ENCODE measurements around the gene TPGS1.

TPGS1 gene

DNA sequence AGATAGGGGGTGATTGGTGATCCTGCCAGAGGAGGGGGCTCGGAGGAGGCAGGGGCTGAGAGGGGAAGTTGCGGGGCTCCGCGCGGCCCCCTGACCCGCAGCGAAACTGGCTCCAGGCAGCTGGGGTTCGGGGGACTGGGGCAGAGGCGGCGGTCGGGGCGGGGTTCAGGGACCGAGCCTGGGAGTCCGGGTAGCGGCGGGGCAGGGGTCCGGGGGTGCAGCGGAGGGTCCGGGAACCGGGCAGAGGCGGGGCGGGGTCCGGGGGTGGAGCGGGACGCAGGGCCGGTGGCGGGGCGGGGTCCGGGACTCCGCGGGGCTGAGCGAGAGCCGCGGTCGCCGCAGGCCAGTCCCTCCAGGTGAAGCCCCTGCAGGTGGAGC is 9.8 kb upstream of the TPGS1 start:
- Histone ChIP-seq H3K36me3 (ENCODE audit: insufficient read depth, low read length) (no peaks in the 10 kb centered on the region), H3K79me2 (ENCODE audit: control insufficient read depth, insufficient read depth, low read length, unreplicated experiment) (no peaks in the 10 kb centered on the region), H2AFZ (ENCODE audit: low read length, unreplicated experiment) (no peak overlapping the region), H3K27me3 (ENCODE audit: insufficient read depth, low read length) (peaks cover 13% of the 10 kb centered on the region; the same call in 1 of the 2 replicates), H3K4me3 (ENCODE audit: low read depth, low read length) (no peak overlapping the region), H3K27ac (ENCODE audit: low read depth, low read length) (no peak overlapping the region), H3K4me1 (ENCODE audit: control insufficient read depth, insufficient read depth, low read length, unreplicated experiment) (no peaks in the 10 kb centered on the region)

DNA sequence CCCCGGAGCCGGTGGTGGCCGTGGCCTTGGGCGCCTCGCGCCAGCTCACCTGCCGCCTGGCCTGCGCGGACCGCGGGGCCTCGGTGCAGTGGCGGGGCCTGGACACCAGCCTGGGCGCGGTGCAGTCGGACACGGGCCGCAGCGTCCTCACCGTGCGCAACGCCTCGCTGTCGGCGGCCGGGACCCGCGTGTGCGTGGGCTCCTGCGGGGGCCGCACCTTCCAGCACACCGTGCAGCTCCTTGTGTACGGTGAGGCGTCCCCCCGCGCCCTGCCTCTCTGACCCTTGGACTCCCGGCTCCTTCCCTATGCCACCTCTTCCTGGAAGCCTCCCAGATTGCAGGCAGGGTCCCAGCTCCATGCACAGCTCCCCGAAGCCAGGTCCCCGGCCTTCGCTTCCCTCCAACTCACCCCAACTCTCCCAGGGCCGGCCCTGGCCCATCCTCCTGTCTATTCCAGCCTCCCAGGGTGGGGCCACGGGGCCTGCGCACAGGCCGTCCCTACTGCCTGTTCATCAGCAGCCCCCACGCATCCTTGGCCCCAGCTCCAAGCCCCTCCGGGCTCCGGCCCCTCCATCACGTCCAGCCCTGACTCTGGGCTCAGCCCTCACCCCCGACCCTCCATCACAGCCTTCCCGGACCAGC is 9.3 kb upstream of the TPGS1 start:
- Histone ChIP-seq H3K4me1 (ENCODE audit: control insufficient read depth, insufficient read depth, low read length, unreplicated experiment) (no peaks in the 10 kb centered on the region), H3K36me3 (ENCODE audit: insufficient read depth, low read length) (no peaks in the 10 kb centered on the region), H3K27ac (ENCODE audit: low read depth, low read length) (no peak overlapping the region), H2AFZ (ENCODE audit: low read length, unreplicated experiment) (no peak overlapping the region), H3K4me3 (ENCODE audit: low read depth, low read length) (no peak overlapping the region), H3K79me2 (ENCODE audit: control insufficient read depth, insufficient read depth, low read length, unreplicated experiment) (no peaks in the 10 kb centered on the region), H3K27me3 (ENCODE audit: insufficient read depth, low read length) (peaks cover 13% of the 10 kb centered on the region; the same call in 1 of the 2 replicates)

DNA sequence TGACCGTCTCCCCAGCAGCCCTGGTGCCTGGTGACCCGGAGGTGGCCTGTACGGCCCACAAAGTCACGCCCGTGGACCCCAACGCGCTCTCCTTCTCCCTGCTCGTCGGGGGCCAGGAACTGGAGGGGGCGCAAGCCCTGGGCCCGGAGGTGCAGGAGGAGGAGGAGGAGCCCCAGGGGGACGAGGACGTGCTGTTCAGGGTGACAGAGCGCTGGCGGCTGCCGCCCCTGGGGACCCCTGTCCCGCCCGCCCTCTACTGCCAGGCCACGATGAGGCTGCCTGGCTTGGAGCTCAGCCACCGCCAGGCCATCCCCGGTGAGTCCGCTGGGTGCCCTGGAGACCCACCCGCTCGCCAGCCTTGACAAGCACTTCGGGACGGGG is 8.8 kb upstream of the TPGS1 start:
- no peaks in the 10 kb centered on the region for H3K36me3 ChIP-seq (ENCODE audit: insufficient read depth, low read length)
- no peaks in the 10 kb centered on the region for H3K79me2 ChIP-seq (ENCODE audit: control insufficient read depth, insufficient read depth, low read length, unreplicated experiment)
- peaks cover 13% of the 10 kb centered on the region; the same call in 1 of the 2 replicates for H3K27me3 ChIP-seq (ENCODE audit: insufficient read depth, low read length)
- H3K4me1 ChIP-seq (ENCODE audit: control insufficient read depth, insufficient read depth, low read length, unreplicated experiment): no peaks in the 10 kb centered on the region
- no peak overlapping the region for H2AFZ ChIP-seq (ENCODE audit: low read length, unreplicated experiment)
- no peak overlapping the region for H3K4me3 ChIP-seq (ENCODE audit: low read depth, low read length)
- H3K27ac ChIP-seq (ENCODE audit: low read depth, low read length): no peak overlapping the region

DNA sequence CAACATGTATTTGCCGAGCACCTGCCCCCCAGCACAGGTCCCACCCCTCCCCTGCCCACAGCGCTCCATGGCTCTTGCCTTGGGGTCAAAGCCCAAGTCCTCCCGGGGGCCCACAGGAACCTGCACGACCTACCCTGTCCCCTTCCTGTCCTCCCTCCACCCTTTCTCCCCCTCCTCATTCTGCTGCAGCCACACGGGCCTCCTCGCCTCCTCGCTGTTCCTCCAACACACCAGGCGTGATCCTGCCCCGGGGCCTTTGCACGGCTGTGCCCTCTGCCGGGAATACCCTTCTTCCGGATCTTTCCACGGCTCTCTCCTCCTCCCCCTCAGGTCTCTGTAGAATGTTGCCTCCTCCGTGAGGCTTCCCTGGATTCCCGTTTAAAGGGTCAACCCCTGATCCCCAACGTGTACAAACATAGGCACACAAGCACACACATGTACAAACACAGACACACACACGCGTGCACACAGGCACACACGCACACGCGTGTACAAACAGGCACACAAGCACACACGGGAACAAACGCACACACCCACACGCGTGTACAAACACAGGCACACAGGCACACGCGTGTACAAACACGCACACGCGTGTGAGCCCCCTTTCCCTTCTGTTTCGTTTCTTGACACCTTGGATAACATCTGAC is 8.2 kb upstream of the TPGS1 start:
- H3K36me3 ChIP-seq (ENCODE audit: insufficient read depth, low read length): no peaks in the 10 kb centered on the region
- no peaks in the 10 kb centered on the region for H3K4me1 ChIP-seq (ENCODE audit: control insufficient read depth, insufficient read depth, low read length, unreplicated experiment)
- no peak overlapping the region for H3K4me3 ChIP-seq (ENCODE audit: low read depth, low read length)
- H2AFZ ChIP-seq (ENCODE audit: low read length, unreplicated experiment): no peak overlapping the region
- peaks cover 13% of the 10 kb centered on the region; the same call in 1 of the 2 replicates for H3K27me3 ChIP-seq (ENCODE audit: insufficient read depth, low read length)
- no peak overlapping the region for H3K27ac ChIP-seq (ENCODE audit: low read depth, low read length)
- no peaks in the 10 kb centered on the region for H3K79me2 ChIP-seq (ENCODE audit: control insufficient read depth, insufficient read depth, low read length, unreplicated experiment)

DNA sequence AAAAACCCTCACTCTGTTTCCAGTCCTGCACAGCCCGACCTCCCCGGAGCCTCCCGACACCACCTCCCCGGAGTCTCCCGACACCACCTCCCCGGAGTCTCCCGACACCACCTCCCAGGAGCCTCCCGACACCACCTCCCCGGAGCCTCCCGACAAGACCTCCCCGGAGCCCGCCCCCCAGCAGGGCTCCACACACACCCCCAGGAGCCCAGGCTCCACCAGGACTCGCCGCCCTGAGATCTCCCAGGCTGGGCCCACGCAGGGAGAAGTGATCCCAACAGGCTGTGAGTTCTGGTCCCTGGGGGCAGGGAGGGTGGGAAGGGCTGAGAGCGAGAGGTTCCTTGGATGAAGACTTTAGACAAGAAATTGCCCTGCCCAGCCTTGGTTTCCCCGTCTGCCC is 5.7 kb upstream of the TPGS1 start:
- H2AFZ ChIP-seq (ENCODE audit: low read length, unreplicated experiment): no peak overlapping the region
- H3K4me3 ChIP-seq (ENCODE audit: low read depth, low read length): no peak overlapping the region
- H3K36me3 ChIP-seq (ENCODE audit: insufficient read depth, low read length): no peaks in the 10 kb centered on the region
- peaks cover 8% of the 10 kb centered on the region; the same call in 1 of the 2 replicates for H3K27me3 ChIP-seq (ENCODE audit: insufficient read depth, low read length)
- no peak overlapping the region for H3K27ac ChIP-seq (ENCODE audit: low read depth, low read length)
- peaks cover 4% of the 10 kb centered on the region for H3K4me1 ChIP-seq (ENCODE audit: control insufficient read depth, insufficient read depth, low read length, unreplicated experiment)
- no peaks in the 10 kb centered on the region for H3K79me2 ChIP-seq (ENCODE audit: control insufficient read depth, insufficient read depth, low read length, unreplicated experiment)

DNA sequence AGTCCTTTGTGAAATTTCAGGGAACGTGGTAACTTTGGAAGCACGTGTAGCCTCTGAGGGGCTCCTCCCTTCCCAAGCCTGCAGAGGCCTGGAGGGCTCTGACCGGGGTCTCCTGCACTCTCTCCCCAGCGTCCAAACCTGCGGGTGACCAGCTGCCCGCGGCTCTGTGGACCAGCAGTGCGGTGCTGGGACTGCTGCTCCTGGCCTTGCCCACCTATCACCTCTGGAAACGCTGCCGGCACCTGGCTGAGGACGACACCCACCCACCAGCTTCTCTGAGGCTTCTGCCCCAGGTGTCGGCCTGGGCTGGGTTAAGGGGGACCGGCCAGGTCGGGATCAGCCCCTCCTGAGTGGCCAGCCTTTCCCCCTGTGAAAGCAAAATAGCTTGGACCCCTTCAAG is 2.7 kb upstream of the TPGS1 start:
- Histone ChIP-seq H3K4me1 (ENCODE audit: control insufficient read depth, insufficient read depth, low read length, unreplicated experiment) (peaks cover 4% of the 10 kb centered on the region), H3K27ac (ENCODE audit: low read depth, low read length) (no peak overlapping the region)

DNA sequence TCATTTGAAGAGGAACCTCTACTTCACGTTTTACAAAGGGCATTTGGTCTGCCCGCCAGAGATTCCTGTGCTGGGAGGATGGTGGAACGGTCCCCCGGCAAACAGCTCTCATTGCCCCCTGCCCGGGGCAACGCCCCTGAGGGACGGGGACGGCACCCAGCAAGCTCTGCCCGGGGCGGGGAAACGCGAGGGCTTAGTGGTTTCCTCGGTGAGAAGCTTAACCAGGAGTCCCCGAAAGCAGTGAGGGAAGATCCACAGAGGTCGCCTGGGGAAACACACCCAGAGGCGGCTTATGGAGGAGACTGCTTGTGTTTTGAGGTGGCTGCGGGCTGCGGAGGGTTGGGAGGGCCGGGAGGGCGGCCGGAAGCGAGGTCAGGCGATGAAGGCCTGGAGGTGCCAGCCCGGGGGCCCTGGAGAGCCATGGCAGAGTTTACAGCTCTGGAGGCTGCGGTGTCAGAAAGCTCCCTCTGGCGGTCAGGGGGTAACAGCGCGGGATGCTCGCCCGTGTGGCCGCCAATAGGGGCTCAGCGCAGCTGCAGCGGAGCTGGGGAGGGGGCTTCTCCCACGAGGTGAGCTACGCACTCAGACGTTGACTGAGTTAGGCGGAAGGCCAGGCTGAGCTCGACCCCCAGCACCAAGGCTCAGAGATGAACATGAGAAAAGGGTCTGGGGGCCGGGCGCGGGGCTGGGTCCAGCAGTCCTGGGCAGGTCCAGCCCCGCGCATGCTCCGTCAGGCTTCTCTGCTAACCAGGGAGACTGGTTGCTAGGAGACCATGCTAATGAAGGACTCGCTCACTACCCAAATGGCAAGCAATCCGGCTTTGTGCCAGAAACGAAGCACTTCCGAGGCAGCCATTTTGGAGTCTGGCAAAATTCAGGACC is 652 bp upstream of the TPGS1 start:
- peak overlapping the region; percentile 75 for H2AFZ ChIP-seq (ENCODE audit: low read length, unreplicated experiment)

More for the DNA sequence above, 2.7 kb upstream of the TPGS1 start:
- no peaks in the 10 kb centered on the region for H3K27me3 ChIP-seq (ENCODE audit: insufficient read depth, low read length)
- H2AFZ ChIP-seq (ENCODE audit: low read length, unreplicated experiment): no peak overlapping the region
- peaks cover 8% of the 10 kb centered on the region for H3K79me2 ChIP-seq (ENCODE audit: control insufficient read depth, insufficient read depth, low read length, unreplicated experiment)
- H3K4me3 ChIP-seq (ENCODE audit: low read depth, low read length): no peak overlapping the region
- no peaks in the 10 kb centered on the region for H3K36me3 ChIP-seq (ENCODE audit: insufficient read depth, low read length)

DNA sequence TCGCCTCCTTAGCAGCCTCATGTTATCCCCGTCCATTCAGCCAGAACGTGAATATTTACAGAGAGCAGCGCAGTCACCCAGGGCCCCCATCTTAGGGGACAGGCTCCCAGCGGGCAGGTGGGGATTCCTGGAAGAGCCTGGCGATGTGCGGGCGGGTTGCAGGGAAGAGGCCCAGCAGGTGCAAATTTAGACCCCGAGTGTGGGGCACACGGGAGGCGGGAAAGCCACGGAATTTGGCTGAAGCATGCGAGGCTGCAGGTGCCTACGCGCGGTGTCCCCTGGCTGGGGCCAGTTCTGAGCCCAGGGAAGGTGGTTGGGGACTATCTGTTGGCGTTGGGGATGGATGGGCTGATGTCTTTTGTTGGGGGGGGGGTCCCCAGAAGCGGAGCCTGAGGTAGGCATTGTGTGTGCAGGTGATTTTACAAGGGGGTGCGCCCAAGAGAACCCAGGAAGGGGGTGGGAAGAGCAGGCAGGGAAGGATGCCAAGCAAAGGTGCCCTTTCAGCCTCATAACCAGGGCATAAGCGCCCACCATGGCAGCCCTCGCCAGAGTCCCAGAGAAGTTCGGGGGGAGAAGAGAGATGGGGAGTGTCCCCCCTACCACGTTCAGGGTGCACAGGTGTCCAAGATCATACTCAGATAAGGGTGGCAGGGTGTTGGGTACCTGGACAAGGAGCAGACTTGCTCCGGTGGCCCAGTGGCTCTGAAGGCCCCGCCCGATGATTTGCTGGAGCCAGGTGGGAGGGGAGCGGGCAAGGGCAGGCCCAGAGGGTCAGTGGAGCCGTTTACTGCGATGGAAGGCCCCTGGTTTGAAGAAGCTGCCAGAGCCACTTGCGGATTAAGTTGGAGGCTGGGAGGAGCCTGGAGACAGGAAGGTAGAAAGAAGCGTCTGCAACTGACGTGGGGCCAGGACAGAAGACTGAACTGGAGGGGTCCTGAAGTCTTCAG is 1.2 kb downstream of the TPGS1 start:
- Histone ChIP-seq H3K4me3 (ENCODE audit: low read depth, low read length) (peak overlapping the region; percentile 96), H3K27ac (ENCODE audit: low read depth, low read length) (no peak overlapping the region), H3K79me2 (ENCODE audit: control insufficient read depth, insufficient read depth, low read length, unreplicated experiment) (peaks cover 8% of the 10 kb centered on the region), H3K27me3 (ENCODE audit: insufficient read depth, low read length) (no peaks in the 10 kb centered on the region), H3K4me1 (ENCODE audit: control insufficient read depth, insufficient read depth, low read length, unreplicated experiment) (peaks cover 4% of the 10 kb centered on the region), H3K36me3 (ENCODE audit: insufficient read depth, low read length) (no peaks in the 10 kb centered on the region), H2AFZ (ENCODE audit: low read length, unreplicated experiment) (no peak overlapping the region)

More for the DNA sequence above, 652 bp upstream of the TPGS1 start:
- no peaks in the 10 kb centered on the region for H3K36me3 ChIP-seq (ENCODE audit: insufficient read depth, low read length)
- H3K4me1 ChIP-seq (ENCODE audit: control insufficient read depth, insufficient read depth, low read length, unreplicated experiment): peaks cover 4% of the 10 kb centered on the region
- H3K79me2 ChIP-seq (ENCODE audit: control insufficient read depth, insufficient read depth, low read length, unreplicated experiment): peaks cover 8% of the 10 kb centered on the region
- H3K4me3 ChIP-seq (ENCODE audit: low read depth, low read length): peak overlapping the region; percentile 96
- no peaks in the 10 kb centered on the region for H3K27me3 ChIP-seq (ENCODE audit: insufficient read depth, low read length)
- peak overlapping the region; percentile 92 for H3K27ac ChIP-seq (ENCODE audit: low read depth, low read length)

DNA sequence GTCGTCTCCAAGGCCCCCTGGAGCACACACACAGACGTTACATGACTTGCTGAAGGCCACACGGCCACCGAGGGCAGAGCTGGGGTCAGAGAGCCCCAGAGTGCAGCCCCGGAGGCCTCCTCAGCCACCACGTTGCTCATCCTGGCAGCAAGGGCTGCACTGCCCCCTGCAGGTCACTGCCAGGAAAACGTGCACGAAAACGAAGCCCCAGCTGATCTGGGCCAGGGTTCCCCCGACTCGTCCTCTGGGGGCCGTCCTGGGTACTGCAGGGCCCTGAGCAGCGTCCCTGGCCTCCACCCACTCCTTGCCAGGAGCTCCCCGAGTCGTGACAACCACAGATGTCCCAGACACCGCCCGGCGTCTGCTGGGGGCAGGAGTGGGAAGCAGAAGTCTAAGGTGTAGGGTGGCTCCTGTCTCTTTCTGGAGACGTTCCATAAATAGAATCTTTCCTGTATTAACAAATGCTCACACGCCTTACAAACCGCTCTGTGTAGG is 3.4 kb downstream of the TPGS1 start:
- no peak overlapping the region for H3K4me3 ChIP-seq (ENCODE audit: low read depth, low read length)
- peaks cover 8% of the 10 kb centered on the region for H3K79me2 ChIP-seq (ENCODE audit: control insufficient read depth, insufficient read depth, low read length, unreplicated experiment)
- peaks cover 4% of the 10 kb centered on the region for H3K4me1 ChIP-seq (ENCODE audit: control insufficient read depth, insufficient read depth, low read length, unreplicated experiment)
- no peak overlapping the region for H3K27ac ChIP-seq (ENCODE audit: low read depth, low read length)
- H2AFZ ChIP-seq (ENCODE audit: low read length, unreplicated experiment): no peak overlapping the region
- no peaks in the 10 kb centered on the region for H3K36me3 ChIP-seq (ENCODE audit: insufficient read depth, low read length)
- no peaks in the 10 kb centered on the region for H3K27me3 ChIP-seq (ENCODE audit: insufficient read depth, low read length)
